Activated T-helper 2 cell treated with anti-CD3 and anti-CD28 coated beads, Interferon-gamma antibody, Interleukin-2, Interleukin-4, amounts not matched to agents 10 μg/mL and 5 μg/mL and 100 μg/mL, durations not matched to agents 14 hours and 24 hours and 36 hours (primary cell): ENCODE measurements around the gene NCAPH2. TPM values are rescaled to one million over a fixed set of nuclear protein-coding genes. Genes with fewer than 3 reads are reported as not detected.

ENCODE experiments used
- DNase-seq: peaks from one replicate; pipeline ENCODE4 v3.0.0; 2021; ENCODE audit warnings: low spot score
- H3K27ac Mint-ChIP-seq: one replicate; pipeline ENCODE4 v1.8.0; 2021; ENCODE audit warnings: mixed read lengths
- H3K27me3 Mint-ChIP-seq: one replicate; pipeline ENCODE4 v1.8.0; 2021; ENCODE audit warnings: low read depth, mixed read lengths
- H3K36me3 Mint-ChIP-seq: one replicate; pipeline ENCODE4 v1.8.0; 2021; ENCODE audit warnings: low read depth, mixed read lengths
- H3K4me1 Mint-ChIP-seq: one replicate; pipeline ENCODE4 v1.8.0; 2021; ENCODE audit warnings: low read depth, mixed read lengths
- H3K4me3 Mint-ChIP-seq: one replicate; pipeline ENCODE4 v1.8.0; 2021; ENCODE audit warnings: low read depth, mild to moderate bottlenecking, moderate library complexity, mixed read lengths
- H3K9me3 Mint-ChIP-seq: one replicate; pipeline ENCODE4 v1.8.0; 2021; ENCODE audit warnings: mixed read lengths
- intact Hi-C: fragments of 100-400 bp; cut with micrococcal nuclease; formaldehyde crosslinking; loops from one replicate; pipeline ENCODE4 v1.15.1; 2023
- total RNA-seq: library from RNA; stranded (reverse); gene quantifications from 2 replicates; pipeline ENCODE4 v1.2.3, GENCODE V29; 2022

The NCAPH2 gene
- total RNA-seq, 1 donor from 2014 or later, result 112 TPM

DNA sequence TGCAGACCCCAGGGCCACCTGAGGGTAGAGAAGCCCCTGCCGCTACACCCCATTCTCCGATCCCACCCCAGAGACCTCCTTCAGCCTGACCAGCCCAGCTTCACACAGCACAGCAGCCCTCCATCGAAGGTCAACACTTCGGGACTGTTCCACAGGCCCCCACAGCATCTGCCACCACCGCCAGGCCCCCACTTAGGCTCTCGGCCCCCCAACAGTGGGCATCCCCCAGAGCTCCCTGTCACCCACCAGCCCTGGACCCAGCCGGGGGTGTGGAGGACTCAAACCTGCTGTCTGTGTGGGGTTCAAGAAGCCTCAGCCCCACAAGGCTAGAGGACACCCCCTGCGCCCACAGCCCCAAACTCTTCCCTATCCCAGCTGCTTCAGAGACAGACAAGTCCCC, 39.4 kb upstream of the NCAPH2 start:
- Mint-ChIP-seq H3K27me3 (no peaks in the 10 kb centered on the region), H3K4me3 (no peak overlapping the region), H3K27ac (peak overlapping the region; percentile 83), H3K36me3 (peaks cover 40% of the 10 kb centered on the region), H3K9me3 (no peaks in the 10 kb centered on the region), H3K4me1 (peaks cover 40% of the 10 kb centered on the region)
- intact Hi-C loops, result loop anchor here (10.0 kb wide), 1 partner anchor 124 kb away; the partner anchor contains the start of gene PPP6R2
- DNase-seq, result no peak

DNA sequence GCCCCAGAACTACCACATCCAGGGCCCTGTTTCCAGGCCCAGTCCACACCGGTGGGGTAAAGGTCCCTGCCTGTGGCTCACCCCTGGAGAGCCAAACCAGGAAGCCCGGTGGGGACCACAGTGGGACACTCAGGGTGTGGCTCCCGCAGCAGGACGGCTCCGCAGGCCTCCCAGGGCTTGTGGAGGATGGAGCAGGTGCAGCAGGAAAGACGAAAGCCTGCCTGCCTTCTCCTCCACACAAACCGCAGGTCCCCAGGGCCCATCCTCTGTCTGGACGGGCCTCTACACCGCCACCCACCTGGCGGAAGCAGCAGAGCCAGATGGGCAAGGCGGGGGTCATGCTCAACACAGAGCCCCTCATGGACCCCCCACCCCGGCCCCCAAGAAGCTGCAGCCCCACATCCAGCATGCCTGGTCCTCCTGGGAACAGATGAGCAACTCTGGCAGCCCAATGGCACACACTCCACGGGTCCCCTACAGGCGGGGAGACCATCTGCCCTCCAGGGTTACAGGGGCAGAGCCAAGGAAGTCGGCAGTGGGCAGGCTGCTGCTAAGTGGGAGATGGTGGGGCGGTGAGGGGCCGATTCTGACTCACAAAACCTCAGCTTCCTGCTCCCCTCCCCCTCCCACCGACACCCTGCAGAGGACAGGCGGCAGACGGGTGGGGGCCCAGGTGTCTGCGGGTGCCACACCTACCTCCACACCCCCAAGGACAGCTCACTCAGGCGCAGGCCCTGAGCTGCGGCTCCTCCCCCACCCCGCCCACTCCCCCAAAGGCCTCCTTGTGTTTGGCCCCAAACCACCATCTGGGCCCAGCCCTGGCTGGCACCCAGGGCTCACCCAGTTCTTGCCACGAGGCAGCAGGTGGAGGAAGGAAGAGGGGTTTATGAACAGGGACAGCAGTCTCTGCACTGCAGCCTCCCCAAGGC, 38.4 kb upstream of the NCAPH2 start:
- DNase-seq, result peak; percentile 95
- H3K4me1 Mint-ChIP-seq, result peaks cover 45% of the 10 kb centered on the region
- H3K4me3 Mint-ChIP-seq, result peak overlapping the region; percentile 55
- H3K36me3 Mint-ChIP-seq, result peaks cover 30% of the 10 kb centered on the region
- intact Hi-C loops, result loop anchor here (5.0 to 10.0 kb wide), 2 partner anchors 58 to 125 kb away; partner anchors contain the start of genes PPP6R2 and SCO2
- H3K27me3 Mint-ChIP-seq, result no peaks in the 10 kb centered on the region
- peak overlapping the region; percentile 83 for H3K27ac Mint-ChIP-seq
- no peaks in the 10 kb centered on the region for H3K9me3 Mint-ChIP-seq

DNA sequence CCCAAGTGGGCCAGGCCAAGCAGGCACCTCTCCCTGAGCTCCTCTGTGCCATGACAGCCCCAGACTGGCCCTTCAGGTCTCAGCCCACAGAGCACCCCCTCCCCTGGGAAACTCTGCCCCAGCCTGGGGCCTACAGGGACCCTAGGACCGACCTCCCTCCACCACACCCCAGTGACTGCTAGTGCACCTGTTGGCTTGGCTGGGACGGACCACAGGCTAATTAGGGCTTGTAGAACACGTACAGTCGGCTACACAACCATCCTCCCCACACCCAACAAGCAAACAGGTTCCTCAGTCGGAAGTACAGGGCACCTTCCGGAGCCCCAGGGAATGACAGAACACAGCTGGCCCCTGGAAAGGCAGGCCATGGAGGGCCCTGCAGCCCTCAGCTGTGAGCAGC, 37.5 kb upstream of the NCAPH2 start:
- Mint-ChIP-seq H3K36me3 (peaks cover 23% of the 10 kb centered on the region), H3K9me3 (no peaks in the 10 kb centered on the region), H3K4me1 (peaks cover 49% of the 10 kb centered on the region), H3K27ac (peak overlapping the region; percentile 83), H3K4me3 (peak overlapping the region; percentile 55), H3K27me3 (no peaks in the 10 kb centered on the region)
- intact Hi-C loops, result loop anchor here (5.0 kb wide), 1 partner anchor 57 kb away; the partner anchor contains the start of gene SCO2
- no peak for DNase-seq

DNA sequence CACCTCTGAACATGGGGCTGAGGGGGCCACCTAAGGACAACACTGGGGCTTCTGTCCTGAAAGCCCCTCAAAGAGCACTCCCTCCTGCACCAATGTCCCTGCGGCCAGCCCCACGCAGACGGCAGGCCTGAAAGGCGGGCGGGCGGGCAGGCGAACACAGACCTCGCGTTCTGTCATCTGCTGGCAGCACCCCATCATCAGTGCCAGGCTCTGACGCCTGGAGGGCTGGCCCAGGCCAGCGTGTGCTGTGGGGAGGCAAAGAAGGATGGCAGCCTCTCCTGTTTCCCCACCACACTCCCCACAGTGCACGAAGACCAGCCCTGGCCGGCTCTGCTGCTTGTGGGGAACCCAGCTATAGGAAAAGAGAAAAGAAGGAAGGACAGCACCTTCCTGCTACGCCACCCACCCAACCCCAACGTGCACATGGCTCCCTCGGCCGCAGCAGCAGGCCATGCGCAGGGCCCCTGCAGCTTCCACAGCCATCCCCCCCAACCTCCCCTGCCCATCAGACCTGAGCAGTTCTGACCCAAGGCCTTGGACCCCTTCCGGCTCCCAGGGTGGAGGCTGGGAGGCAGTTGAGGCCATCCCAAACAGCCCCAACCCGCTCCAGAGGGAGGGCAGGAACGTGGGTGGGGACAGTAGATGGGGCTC, 36.7 kb upstream of the NCAPH2 start:
- Mint-ChIP-seq H3K4me3 (peak overlapping the region; percentile 55), H3K4me1 (peaks cover 50% of the 10 kb centered on the region)

DNA sequence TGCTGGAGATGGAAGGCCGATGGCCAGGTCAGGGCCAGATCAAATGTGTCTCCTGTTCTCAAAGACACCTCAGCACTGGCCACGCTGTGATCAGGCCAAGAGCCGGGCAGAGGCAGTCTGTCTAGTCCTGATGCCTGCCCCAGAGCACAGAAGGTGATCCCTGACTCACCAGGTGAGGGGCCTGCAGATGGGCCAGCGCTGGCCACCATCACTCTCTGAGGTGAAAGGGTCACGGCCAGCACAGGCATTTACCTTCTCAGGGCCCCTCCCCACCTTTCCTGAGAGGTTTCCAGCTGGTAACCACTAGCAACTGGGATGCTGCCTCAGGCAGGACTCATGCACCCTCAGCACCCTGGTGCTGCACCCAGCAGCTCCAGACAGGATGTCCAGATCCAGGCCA, 36.1 kb upstream of the NCAPH2 start:
- intact Hi-C loops, result loop anchor here (5.0 kb wide), 1 partner anchor 55 kb away; the partner anchor contains the start of gene SCO2
- H3K4me3 Mint-ChIP-seq, result peak overlapping the region; percentile 38
- H3K4me1 Mint-ChIP-seq, result peaks cover 47% of the 10 kb centered on the region
- H3K27me3 Mint-ChIP-seq, result no peaks in the 10 kb centered on the region
- no peaks in the 10 kb centered on the region for H3K9me3 Mint-ChIP-seq
- DNase-seq, result no peak
- no peak overlapping the region for H3K27ac Mint-ChIP-seq
- peaks cover 10% of the 10 kb centered on the region for H3K36me3 Mint-ChIP-seq

More for the DNA sequence above, 36.7 kb upstream of the NCAPH2 start:
- Mint-ChIP-seq H3K36me3 (peaks cover 17% of the 10 kb centered on the region), H3K27me3 (no peaks in the 10 kb centered on the region), H3K9me3 (no peaks in the 10 kb centered on the region), H3K27ac (peak overlapping the region; percentile 83)
- intact Hi-C loops, result loop anchor here (5.0 kb wide), 1 partner anchor 56 kb away; the partner anchor contains the start of gene SCO2
- no peak for DNase-seq

DNA sequence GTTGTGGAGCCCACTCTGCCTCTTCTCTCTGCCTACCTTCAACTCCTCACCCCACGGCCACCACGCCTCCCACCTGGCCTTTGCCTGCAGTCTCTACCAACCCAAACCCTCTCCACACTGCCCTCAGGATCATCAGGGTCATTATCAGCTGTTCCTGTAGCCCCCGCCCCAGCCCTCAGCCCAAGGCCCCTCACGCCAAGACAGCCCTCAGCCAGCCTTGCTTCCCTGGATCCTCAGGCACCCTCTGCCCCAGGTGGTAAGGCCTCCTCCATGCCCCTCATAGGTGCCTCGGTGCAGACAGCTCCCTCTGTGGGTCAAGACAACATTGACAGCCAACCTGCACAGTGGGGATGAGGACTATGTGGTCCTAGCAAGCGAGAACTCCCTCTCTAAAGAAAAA, 34.9 kb upstream of the NCAPH2 start:
- peaks cover 46% of the 10 kb centered on the region for H3K4me1 Mint-ChIP-seq
- no peaks in the 10 kb centered on the region for H3K27me3 Mint-ChIP-seq
- intact Hi-C loops, result loop anchor here (5.0 kb wide), 1 partner anchor 54 kb away; the partner anchor contains the start of gene SCO2
- DNase-seq, result no peak
- H3K9me3 Mint-ChIP-seq, result no peaks in the 10 kb centered on the region
- H3K27ac Mint-ChIP-seq, result peak overlapping the region; percentile 66
- H3K36me3 Mint-ChIP-seq, result peaks cover 9% of the 10 kb centered on the region
- peak overlapping the region; percentile 96 for H3K4me3 Mint-ChIP-seq

DNA sequence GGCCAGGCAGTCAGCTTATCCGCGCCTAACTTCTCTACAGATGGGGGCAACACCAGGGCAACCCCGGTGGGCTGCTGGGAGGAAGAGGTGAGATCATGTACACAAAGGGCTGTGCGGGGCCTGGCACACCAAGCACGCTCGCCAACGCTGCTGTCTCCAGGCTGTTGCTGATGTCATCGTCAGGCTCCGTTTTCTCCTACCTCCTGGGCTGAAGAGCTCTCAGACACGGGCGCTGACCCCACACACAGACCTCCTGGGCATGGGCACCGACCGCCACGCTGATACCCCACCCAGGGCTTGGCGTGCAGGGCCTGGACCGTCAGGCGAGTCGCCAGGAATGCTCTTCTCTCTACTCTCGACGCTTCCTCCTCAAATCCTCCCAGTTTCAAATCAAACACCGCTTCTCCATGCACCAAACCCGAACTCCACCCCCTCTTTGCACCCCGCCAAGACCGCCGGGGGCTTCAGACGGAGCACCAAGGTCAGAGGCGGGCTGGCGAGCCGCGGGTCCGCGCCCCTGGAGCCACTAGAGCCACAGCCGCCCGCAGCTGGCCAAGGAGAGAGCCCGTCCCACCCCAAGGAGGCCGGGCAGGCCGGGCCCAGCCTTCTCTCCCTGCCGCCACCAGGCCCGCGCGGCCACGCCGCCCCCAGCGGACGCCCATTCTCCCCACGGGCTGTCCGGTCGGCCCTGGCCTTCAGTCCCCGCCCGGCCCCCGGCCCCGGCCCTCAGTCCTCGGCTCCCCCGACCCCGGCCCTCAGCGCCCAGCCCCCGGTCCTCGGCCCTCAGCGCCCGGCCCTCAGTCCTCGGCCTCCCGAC, 34.0 kb upstream of the NCAPH2 start:
- Mint-ChIP-seq H3K9me3 (no peaks in the 10 kb centered on the region), H3K4me3 (peak overlapping the region; percentile 96), H3K27ac (peak overlapping the region; percentile 86), H3K27me3 (peaks cover 3% of the 10 kb centered on the region), H3K4me1 (peaks cover 41% of the 10 kb centered on the region), H3K36me3 (peaks cover 5% of the 10 kb centered on the region)
- no peak for DNase-seq
- intact Hi-C loops, result loop anchor here (5.0 kb wide), 1 partner anchor 53 kb away; the partner anchor contains the start of gene SCO2

DNA sequence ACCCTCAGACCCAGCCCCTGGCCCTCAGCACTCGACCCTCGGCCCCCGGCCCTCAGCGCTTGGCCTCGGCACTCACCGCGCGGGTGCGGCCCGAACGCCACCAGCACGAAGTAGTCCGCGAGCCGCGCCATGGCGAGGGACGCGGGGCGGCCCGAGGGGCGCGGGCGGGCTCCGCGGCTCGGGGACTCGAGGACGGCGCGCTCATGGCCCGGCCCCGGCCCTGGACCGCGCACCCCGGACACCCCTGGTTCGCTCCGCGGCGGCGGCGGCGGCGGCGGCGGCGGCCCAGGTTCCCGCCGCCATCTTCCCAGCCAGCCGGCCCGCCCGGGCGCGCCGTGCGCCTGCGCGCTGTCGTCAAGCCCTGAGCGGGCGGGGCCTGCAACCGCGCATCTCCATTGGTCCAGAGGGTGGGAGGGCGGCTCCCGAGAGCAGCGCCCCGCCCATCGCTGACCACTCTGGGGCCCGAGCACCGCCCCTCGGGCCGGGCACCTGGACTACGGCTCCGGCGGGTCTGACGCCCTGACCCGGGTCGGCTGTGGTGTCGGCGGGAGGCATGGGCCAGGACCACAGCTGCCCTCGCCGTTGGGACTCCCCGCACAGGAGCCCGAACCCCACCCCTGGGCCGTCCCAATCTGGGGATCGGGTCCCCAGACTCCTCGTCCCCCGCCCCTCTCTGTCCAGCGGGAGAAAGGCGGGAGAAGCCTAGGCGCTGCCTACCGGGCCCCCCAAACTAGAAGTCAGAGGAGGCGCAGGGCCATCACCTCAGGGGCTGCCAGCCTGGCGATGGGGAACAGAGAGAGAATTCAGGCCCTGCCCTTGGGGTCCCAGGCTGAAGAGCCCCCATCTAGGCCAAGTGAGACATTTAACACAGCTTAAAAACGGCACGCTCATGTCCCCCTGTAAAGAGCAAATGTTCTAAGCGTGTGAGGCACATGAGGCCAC, 33.0 kb upstream of the NCAPH2 start, which contains the start of gene SBF1:
TSS of gene SBF1 (minus strand) at position 326 of the 942 bp plus-strand sequence. CDS start at position 131, 195 bp downstream.
- H3K4me3 Mint-ChIP-seq, result peak within 1 kb of the TSS; percentile 96
- H3K27ac Mint-ChIP-seq, result peak within 1 kb of the TSS; percentile 86
- peaks cover 5% of the 10 kb centered on the region for H3K36me3 Mint-ChIP-seq
- peak; percentile 87 for DNase-seq
- H3K4me1 Mint-ChIP-seq, result peaks cover 41% of the 10 kb centered on the region
- intact Hi-C loops, result loop anchor here (5.0 kb wide), 1 partner anchor 52 kb away; the partner anchor contains the start of gene SCO2
- peaks cover 10% of the 10 kb centered on the region for H3K27me3 Mint-ChIP-seq
- no peaks in the 10 kb centered on the region for H3K9me3 Mint-ChIP-seq

DNA sequence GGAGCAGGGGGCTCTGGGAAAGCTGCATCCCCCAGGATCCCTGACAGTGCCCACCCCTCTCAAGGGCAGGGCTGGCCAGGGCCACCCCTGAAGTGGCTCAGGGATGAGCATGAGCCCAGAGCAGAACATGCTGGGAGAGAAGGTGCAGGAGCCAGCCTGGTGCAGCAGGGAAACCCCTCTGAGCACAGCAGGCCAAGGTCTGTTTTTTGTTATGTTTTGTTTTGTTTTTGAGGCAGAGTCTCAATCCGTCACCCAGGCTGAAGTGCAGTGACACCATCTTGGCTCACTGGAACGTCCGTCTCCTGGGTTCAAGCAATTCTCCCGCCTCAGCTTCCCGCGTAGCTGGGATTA, 32.4 kb upstream of the NCAPH2 start:
- DNase-seq, result no peak
- no peaks in the 10 kb centered on the region for H3K9me3 Mint-ChIP-seq
- H3K27me3 Mint-ChIP-seq, result peaks cover 15% of the 10 kb centered on the region
- intact Hi-C loops, result no loop called here
- no peak overlapping the region for H3K27ac Mint-ChIP-seq
- peak overlapping the region; percentile 64 for H3K4me3 Mint-ChIP-seq
- H3K4me1 Mint-ChIP-seq, result peaks cover 39% of the 10 kb centered on the region
- H3K36me3 Mint-ChIP-seq, result peaks cover 5% of the 10 kb centered on the region

DNA sequence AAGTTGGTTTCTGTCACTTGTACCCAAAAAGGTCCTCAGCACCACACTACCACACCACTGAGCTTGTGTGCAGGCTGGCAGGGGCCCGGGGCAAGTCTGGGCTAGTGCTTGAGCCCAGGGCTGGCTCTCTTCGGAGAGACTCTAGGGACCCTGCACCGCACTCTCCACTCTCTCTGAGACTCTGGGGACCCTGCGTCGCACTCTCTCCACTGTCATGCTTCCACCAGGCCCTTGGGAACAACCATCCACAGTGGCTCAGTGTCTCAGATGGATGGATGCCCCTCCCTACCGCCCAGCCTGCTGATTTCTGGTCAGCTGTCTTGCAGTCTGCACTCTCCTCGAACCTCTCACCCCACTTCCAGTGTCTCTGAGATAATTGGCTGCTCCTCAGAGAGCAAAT, 31.2 kb upstream of the NCAPH2 start:
- peaks cover 15% of the 10 kb centered on the region for H3K27me3 Mint-ChIP-seq
- no peak for DNase-seq
- peak overlapping the region; percentile 4 for H3K27ac Mint-ChIP-seq
- peaks cover 29% of the 10 kb centered on the region for H3K4me1 Mint-ChIP-seq
- H3K4me3 Mint-ChIP-seq, result peak overlapping the region; percentile 68
- no peaks in the 10 kb centered on the region for H3K9me3 Mint-ChIP-seq
- intact Hi-C loops, result no loop called here
- H3K36me3 Mint-ChIP-seq, result peaks cover 5% of the 10 kb centered on the region

DNA sequence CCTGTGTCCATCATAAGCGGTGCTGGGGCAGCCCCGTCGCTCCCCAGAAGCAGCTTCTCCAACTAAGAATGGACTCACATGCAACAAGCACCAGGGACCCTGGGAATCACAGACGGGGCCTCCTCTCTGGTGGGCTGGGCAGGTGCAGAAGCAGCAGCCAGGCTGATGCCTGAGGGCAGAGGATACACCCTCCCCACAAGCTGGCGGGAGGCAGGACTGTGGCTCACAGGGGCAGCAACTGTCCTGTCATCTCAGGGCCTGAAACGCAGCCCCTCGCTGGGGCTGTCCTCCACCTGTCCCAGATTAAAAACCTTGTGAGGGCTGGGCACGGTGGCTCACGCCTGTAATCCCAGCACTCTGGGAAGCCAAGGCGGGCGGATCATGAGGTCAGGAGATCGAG, 30.1 kb upstream of the NCAPH2 start:
- intact Hi-C loops, result no loop called here
- H3K36me3 Mint-ChIP-seq, result peaks cover 5% of the 10 kb centered on the region
- H3K27me3 Mint-ChIP-seq, result peaks cover 15% of the 10 kb centered on the region
- peaks cover 24% of the 10 kb centered on the region for H3K4me1 Mint-ChIP-seq
- DNase-seq, result no peak
- no peak overlapping the region for H3K4me3 Mint-ChIP-seq
- H3K27ac Mint-ChIP-seq, result no peak overlapping the region
- H3K9me3 Mint-ChIP-seq, result no peaks in the 10 kb centered on the region
